PC-9 (cell line): Measurements from ENCODE around the gene EFHD1.

ENCODE experiments used
- CTCF ChIP-seq: fragments of 200-600 bp; sonication (generic); conservative IDR thresholded peaks from 2 replicates; pipeline ENCODE4 v1.6.1; 2017; ENCODE audit warnings: mixed run types, antibody characterized with exemption, mild to moderate bottlenecking, moderate library complexity
- EZH2 ChIP-seq: fragments of 200-600 bp; sonication (generic); IDR thresholded peaks from 2 replicates; pipeline ENCODE4 v1.8.0; 2017; ENCODE audit warnings: antibody characterized with exemption, low read depth

- TF ChIP-seq CTCF (no peak), EZH2 (no peak)
Measured at GRCh38 chr2:232696609-232697058, 63.2 kb downstream of the EFHD1 start.
